ENCODE measurements around the gene CYP2C9. TPM values are rescaled to one million over a fixed set of nuclear protein-coding genes. Genes with fewer than 3 reads are reported as not detected.
"Not testable (repeated sequence)": the region's sequence is repeated elsewhere in the genome, so short reads cannot be mapped to it uniquely, and the experiment has no call there.

CYP2C9 gene
- polyA plus RNA-seq (2012; ENCODE audit: low read depth, missing spikeins): not detected

DNA sequence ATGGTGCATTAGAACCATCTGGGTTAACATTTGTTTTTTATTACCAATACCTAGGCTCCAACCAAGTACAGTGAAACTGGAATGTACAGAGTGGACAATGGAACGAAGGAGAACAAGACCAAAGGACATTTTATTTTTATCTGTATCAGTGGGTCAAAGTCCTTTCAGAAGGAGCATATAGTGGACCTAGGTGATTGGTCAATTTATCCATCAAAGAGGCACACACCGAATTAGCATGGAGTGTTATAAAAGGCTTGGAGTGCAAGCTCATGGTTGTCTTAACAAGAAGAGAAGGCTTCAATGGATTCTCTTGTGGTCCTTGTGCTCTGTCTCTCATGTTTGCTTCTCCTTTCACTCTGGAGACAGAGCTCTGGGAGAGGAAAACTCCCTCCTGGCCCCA, at the start of gene CYP2C9:
Gene CYP2C9 (plus strand): TSS at position 276 of the 400 bp plus-strand sequence. CDS start 25 bp downstream, at position 301.
- TF ChIP-seq POLR2AphosphoS5 (IDR thresholded peaks at IDR 0.05; ENCODE audit: low read depth, low read length) (no peak), PAX5 (IDR thresholded peaks at IDR 0.05; ENCODE audit: insufficient read depth, low read length, severe bottlenecking) (no peak)
- DNase-seq (ENCODE audit: insufficient read length, low spot score) (no peak), FAIRE-seq (no peak)

DNA sequence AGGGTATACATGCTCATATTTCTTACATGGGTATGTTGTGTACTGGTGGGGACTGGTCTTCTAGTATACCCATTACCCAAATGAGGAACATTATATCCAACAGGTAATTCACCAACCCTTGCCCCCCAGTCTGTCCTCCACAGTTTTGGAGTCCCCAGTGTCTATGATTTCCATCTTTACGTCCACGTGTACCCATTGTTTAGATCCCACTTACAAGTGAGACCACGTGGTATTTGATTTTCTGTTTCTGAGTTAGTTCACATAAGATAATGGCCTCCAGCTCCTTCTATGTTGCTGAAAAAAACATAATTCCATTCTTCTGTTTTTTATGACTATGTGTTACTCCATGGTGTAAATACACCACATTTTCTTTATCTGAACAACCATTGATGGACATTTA, 49.3 kb upstream of the CYP2C9 start:
- no peak for FAIRE-seq
- no peak for DNase-seq (ENCODE audit: insufficient read length, low spot score)
- TF ChIP-seq POLR2A (IDR thresholded peaks at IDR 0.05; ENCODE audit: low read depth, low read length) (no peak), POLR2AphosphoS5 (IDR thresholded peaks at IDR 0.05; ENCODE audit: low read depth, low read length) (no peak), TAF1 (IDR thresholded peaks at IDR 0.05; ENCODE audit: low read depth, low read length) (no peak), POU2F2 (IDR thresholded peaks at IDR 0.05; ENCODE audit: low read depth, low read length) (no peak), PAX5 (IDR thresholded peaks at IDR 0.05; ENCODE audit: insufficient read depth, low read length, severe bottlenecking) (no peak)

DNA sequence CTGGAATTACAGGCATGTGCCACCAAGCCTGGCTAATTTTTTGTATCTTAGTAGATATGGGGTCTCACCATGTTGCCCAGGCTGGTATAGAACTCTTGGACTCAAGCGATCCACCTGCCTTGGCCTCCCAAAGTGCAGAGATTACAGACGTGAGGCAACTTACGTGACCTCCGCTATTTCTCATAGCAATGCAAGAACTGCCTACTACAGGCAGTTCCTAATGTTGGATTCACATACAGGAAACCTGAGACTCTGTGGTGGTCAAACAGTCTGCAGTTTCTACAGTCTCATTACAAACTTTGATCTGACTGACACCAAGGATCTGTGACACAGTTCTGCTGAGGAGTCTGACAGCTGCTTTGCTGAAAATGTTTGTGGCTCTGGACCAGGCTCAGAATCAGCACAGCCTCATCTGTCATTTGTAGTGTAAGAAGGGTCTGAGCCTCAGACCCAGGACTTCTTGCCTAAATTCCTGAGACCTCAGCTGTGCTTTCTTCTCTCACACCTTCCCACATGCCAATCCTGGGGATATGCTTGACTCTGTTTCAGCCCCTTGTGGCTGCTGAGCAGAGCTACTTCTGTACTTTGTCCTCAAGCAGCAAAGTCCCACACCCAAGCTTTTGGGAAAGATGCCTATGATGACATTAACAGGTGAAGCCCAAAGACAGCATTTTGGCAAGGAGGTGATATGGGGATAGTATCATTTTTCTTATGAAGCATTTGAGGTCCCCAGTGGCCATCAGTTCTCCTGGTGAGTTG, 48.0 kb upstream of the CYP2C9 start:
- TF ChIP-seq POU2F2 (IDR thresholded peaks at IDR 0.05; ENCODE audit: low read depth, low read length) (no peak), TAF1 (IDR thresholded peaks at IDR 0.05; ENCODE audit: low read depth, low read length) (no peak), POLR2AphosphoS5 (IDR thresholded peaks at IDR 0.05; ENCODE audit: low read depth, low read length) (no peak), POLR2A (IDR thresholded peaks at IDR 0.05; ENCODE audit: low read depth, low read length) (no peak), PAX5 (IDR thresholded peaks at IDR 0.05; ENCODE audit: insufficient read depth, low read length, severe bottlenecking) (no peak), SPI1 (IDR thresholded peaks at IDR 0.05; ENCODE audit: low read depth, low read length) (no peak)
- FAIRE-seq (no peak), DNase-seq (ENCODE audit: insufficient read length, low spot score) (no peak)

DNA sequence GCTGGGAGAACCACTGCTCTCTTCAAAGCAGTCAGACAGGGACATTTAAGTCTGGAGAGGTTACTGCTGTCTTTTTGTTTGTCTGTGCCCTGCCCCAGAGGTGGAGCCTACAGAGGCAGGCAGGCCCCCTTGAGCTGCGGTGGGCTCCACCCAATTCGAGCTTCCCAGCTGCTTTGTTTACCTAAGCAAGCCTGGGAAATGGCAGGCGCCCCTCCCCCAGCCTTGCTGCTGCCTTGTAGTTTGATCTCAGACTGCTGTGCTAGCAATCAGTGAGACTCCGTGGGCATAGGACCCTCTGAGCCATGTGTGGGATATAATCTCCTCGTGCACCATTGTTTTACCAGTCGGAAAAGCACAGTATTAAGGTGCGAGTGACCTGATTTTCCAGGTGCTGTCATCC, 40.0 kb upstream of the CYP2C9 start:
- DNase-seq (ENCODE audit: insufficient read length, low spot score); FAIRE-seq: not testable (repeated sequence)

DNA sequence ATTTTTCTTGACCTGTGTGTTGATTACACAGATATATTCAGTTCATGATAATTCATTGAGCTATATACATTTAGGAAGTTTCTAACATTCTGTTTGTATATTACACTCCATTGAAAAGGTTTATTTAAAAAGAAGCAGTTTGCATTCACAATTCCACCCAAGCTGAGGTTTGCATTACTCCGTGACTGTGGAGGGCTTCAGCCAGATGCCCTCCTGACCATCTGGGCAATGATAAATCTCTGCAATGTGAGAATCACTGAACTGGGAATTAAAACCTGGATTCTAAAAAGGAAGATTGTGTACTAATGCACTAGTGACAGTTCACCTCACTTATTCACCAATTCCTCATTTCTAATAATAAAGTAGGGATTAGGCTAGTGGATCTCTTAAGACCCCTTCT, 36.4 kb upstream of the CYP2C9 start:
- TF ChIP-seq POLR2AphosphoS5 (IDR thresholded peaks at IDR 0.05; ENCODE audit: low read depth, low read length): no peak
- no peak for TF ChIP-seq POLR2A (IDR thresholded peaks at IDR 0.05; ENCODE audit: low read depth, low read length)
- TF ChIP-seq POU2F2 (IDR thresholded peaks at IDR 0.05; ENCODE audit: low read depth, low read length): no peak
- no peak for TF ChIP-seq PAX5 (IDR thresholded peaks at IDR 0.05; ENCODE audit: insufficient read depth, low read length, severe bottlenecking)
- TF ChIP-seq TAF1 (IDR thresholded peaks at IDR 0.05; ENCODE audit: low read depth, low read length): no peak
- TF ChIP-seq SPI1 (IDR thresholded peaks at IDR 0.05; ENCODE audit: low read depth, low read length): no peak
- no peak for FAIRE-seq
- no peak for DNase-seq (ENCODE audit: insufficient read length, low spot score)

DNA sequence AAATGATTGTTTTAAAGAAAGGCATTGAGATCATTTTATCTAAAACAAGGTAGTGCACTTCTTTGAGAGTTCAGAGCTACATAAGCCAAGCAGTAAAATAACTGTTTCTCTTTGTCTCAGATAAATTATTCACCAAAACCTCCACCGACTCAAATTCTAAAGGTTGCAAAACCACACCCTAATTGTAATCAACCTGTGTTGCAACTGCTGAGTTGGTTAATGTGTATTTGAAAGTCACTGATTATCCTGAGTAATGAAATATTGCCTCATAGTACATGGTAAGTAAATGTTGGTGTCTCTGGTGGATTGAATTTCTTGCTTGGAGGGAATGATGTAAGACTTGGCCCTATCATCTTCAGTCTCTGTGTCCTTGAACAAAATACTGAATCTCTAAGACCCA, 35.9 kb upstream of the CYP2C9 start:
- FAIRE-seq (no peak), DNase-seq (ENCODE audit: insufficient read length, low spot score) (no peak)
- TF ChIP-seq PAX5 (IDR thresholded peaks at IDR 0.05; ENCODE audit: insufficient read depth, low read length, severe bottlenecking) (no peak), POLR2AphosphoS5 (IDR thresholded peaks at IDR 0.05; ENCODE audit: low read depth, low read length) (no peak), TAF1 (IDR thresholded peaks at IDR 0.05; ENCODE audit: low read depth, low read length) (no peak), SPI1 (IDR thresholded peaks at IDR 0.05; ENCODE audit: low read depth, low read length) (no peak), POLR2A (IDR thresholded peaks at IDR 0.05; ENCODE audit: low read depth, low read length) (no peak), POU2F2 (IDR thresholded peaks at IDR 0.05; ENCODE audit: low read depth, low read length) (no peak)

DNA sequence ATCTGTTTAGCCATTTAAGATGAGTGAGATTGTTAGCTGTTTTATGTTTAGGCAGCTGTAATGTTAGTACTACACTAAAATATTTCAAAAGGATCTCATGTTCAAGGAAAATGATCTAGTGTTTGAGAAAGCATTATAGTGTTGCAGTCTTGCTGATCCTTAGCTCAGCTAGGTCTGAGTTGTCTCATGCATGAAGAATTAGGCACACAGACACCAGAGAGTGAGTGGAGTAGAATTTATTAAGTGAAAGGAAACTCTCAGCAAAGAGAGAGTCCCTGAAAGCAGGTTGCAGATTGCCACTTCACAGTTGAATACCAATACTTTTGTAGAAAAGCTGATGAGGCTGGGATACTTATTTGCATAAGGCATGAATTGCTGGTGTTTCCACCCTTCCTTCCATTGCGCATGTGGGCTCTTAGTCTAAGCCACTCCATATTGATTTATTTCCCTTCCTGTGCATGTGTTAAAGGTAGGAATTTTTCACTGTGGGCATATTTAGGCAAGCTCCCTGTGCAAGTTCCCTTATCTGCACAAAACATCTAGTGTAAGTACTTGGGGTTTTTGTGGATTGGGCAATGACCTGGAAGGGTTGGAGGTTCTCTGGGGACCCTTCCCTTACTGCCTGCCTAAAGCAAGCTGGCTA, 33.8 kb upstream of the CYP2C9 start:
- not testable (repeated sequence) for DNase-seq (ENCODE audit: insufficient read length, low spot score); FAIRE-seq

DNA sequence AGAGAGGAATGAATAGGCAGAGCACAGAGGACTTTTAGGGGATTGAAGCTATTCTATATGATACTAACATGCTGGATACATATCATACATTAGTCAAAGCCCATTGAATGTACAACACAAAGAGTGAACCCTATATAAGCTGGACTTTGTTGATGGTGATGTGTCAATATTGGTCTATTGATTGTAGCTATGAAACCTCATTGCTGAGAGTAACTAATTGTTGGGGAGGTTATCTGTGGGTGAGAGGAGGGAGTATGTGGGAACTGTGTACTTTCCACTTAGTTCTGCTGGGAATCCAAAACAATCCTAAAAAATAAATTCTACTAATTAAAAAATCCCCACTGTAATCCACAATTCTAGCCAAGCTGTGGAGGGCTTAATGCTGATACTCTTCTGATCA, 22.0 kb upstream of the CYP2C9 start:
- DNase-seq (ENCODE audit: insufficient read length, low spot score) (no peak), FAIRE-seq (no peak)
- TF ChIP-seq SPI1 (IDR thresholded peaks at IDR 0.05; ENCODE audit: low read depth, low read length): no peak
- TF ChIP-seq PAX5 (IDR thresholded peaks at IDR 0.05; ENCODE audit: insufficient read depth, low read length, severe bottlenecking): no peak
- no peak for TF ChIP-seq POU2F2 (IDR thresholded peaks at IDR 0.05; ENCODE audit: low read depth, low read length)
- no peak for TF ChIP-seq POLR2AphosphoS5 (IDR thresholded peaks at IDR 0.05; ENCODE audit: low read depth, low read length)
- no peak for TF ChIP-seq POLR2A (IDR thresholded peaks at IDR 0.05; ENCODE audit: low read depth, low read length)
- no peak for TF ChIP-seq TAF1 (IDR thresholded peaks at IDR 0.05; ENCODE audit: low read depth, low read length)

DNA sequence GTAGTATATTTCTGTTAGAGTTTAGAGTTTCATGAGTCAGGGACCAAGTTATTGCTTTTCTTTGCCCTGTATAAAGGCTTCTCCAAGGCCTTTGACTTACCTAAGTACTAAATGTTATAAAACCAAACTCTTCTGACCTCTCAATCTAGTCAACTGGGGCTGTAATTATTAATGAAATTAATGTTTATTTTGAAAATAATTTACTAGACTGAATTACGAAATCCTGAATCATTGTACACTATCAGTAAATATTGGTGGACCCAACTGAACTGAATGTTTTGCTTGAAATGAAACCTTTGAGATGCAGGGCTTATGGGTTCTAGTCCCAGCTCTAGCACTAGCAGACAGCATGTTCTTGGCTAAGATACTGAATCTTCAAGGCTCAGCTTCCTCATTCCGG, 1.7 kb upstream of the CYP2C9 start:
- no peak for FAIRE-seq
- TF ChIP-seq TAF1 (IDR thresholded peaks at IDR 0.05; ENCODE audit: low read depth, low read length) (no peak), SPI1 (IDR thresholded peaks at IDR 0.05; ENCODE audit: low read depth, low read length) (no peak), PAX5 (IDR thresholded peaks at IDR 0.05; ENCODE audit: insufficient read depth, low read length, severe bottlenecking) (no peak)
- no peak for DNase-seq (ENCODE audit: insufficient read length, low spot score)

DNA sequence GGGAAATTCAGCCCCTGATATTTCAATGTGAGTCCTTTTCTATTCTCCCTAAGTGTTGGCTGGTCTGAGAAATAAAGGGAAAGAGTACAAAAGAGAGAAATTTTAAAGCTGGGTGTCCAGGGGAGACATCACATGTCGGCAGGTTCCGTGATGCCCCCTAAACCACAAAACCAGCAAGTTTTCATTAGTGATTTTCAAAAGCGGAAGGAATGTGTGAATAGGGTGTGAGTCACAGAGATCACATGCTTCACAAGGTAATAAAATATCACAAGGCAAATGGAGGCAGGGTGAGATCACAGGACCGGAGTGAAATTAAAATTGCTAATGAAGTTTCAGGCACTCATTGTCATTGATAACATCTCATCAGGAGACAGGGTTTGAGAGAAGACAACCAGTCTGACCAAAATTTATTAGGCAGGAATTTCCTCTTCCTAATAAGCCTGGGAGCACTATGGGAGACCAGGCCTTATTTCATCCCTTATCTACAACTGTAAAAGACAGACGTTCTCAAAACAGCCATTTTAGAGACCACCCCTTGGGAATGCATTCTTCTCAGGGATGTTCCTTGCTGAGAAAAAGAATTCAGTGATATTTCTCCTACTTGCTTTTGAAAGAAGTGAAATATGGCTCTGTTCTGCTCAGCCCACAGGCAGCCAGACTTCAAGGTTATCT, 5.1 kb downstream of the CYP2C9 start:
- DNase-seq (ENCODE audit: insufficient read length, low spot score); FAIRE-seq: not testable (repeated sequence)

DNA sequence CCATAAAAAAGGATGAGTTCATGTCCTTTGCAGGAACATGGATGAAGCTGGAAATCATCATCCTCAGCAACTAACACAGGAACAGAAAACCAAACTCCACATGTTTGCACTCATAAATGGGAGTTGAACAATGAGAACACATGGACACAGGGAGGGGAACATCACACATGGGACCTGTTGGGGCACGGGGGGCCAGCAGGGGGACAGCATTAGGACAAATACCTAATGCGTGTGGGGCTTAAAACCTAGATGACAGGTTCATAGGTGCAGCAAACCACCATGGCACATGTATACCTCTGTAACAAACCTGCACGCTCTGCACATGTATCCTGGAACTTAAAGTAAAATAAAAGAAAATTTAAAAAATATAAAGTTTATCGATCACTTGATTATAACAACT, 7.7 kb downstream of the CYP2C9 start:
- not testable (repeated sequence) for DNase-seq (ENCODE audit: insufficient read length, low spot score); FAIRE-seq
